Stimulated activated naive B cell treated with anti-CD40 and anti-IgM and Interleukin-4, amounts not matched to agents 10 μg/mL and 1 μg/mL and 100 μg/mL, for 72 hours (primary cell): ENCODE results near the gene MCF2L2.
"Not testable (repeated sequence)": the region's sequence is repeated elsewhere in the genome, so short reads cannot be mapped to it uniquely, and the experiment has no call there.

Experiments
- ATAC-seq, 2 donors: fragments of 150-1000 bp; cut with Tn5 transposase; replicated peaks; 2 replicates each; pipeline ENCODE4 v1.10.0; 2021; ENCODE audit warnings: moderate library complexity in 1 of 2
- DNase-seq: peaks from one replicate; pipeline ENCODE4 v3.0.0; 2021
- H3K27ac Mint-ChIP-seq: one replicate; pipeline ENCODE4 v1.8.0; 2022; ENCODE audit warnings: mild to moderate bottlenecking, mixed read lengths
- H3K27me3 Mint-ChIP-seq, 2 donors: one replicate each; pipeline ENCODE4 v1.8.0; 2022; ENCODE audit warnings: mixed read lengths in 2 of 2
- H3K36me3 Mint-ChIP-seq, 2 donors: one replicate each; pipeline ENCODE4 v1.8.0; 2022; ENCODE audit warnings: mixed read lengths in 2 of 2, mild to moderate bottlenecking in 1 of 2
- H3K4me1 Mint-ChIP-seq, 2 donors: one replicate each; pipeline ENCODE4 v1.8.0; 2022; ENCODE audit warnings: mixed read lengths in 2 of 2, mild to moderate bottlenecking in 1 of 2
- H3K4me3 Mint-ChIP-seq, 2 donors: one replicate each; pipeline ENCODE4 v1.8.0; 2022; ENCODE audit warnings: mild to moderate bottlenecking in 2 of 2, mixed read lengths in 2 of 2, moderate library complexity in 1 of 2
- H3K9me3 Mint-ChIP-seq, 2 donors: one replicate each; pipeline ENCODE4 v1.8.0; 2022; ENCODE audit warnings: mixed read lengths in 2 of 2, mild to moderate bottlenecking in 1 of 2

MCF2L2 gene

DNA sequence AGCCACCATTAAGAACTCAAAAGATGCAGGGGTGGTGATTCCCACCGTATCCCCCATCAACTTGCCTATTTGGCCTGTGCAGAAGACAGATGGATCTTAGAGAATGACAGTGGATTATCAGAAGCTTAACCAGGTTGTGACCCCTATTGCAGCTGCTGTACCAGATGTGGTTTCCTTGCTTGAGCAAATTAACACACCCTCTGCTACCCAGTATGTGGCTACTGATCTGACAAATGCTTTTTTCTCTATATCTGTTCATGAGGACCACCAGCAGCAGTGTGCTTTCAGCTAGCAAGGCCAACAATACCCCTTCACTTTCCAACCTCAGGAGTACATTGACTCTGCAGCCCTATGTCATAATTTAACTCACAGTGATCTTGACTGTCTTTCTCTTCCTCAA lies 8.6 kb upstream of the MCF2L2 start:
- peaks cover 2 to 6% of the 10 kb centered on the region in 2 donors for H3K9me3 Mint-ChIP-seq
- no peaks in the 10 kb centered on the region for H3K36me3 Mint-ChIP-seq
- H3K4me1 Mint-ChIP-seq: peaks cover 11 to 12% of the 10 kb centered on the region in 2 donors
- ATAC-seq (no peak), DNase-seq (no peak)
- peaks cover 19% of the 10 kb centered on the region in 2 donors for H3K27me3 Mint-ChIP-seq
- H3K27ac Mint-ChIP-seq: no peak overlapping the region
- H3K4me3 Mint-ChIP-seq: no peak overlapping the region

GRCh38 chr3:183435661-183436060 lies 7.2 kb upstream of the MCF2L2 start:
- Mint-ChIP-seq H3K36me3 (no peaks in the 10 kb centered on the region), H3K4me1 (peaks cover 11 to 13% of the 10 kb centered on the region in 2 donors), H3K27ac (no peak overlapping the region), H3K27me3 (peaks cover 26 to 31% of the 10 kb centered on the region in 2 donors), H3K4me3 (no peak overlapping the region), H3K9me3 (peaks cover 2 to 6% of the 10 kb centered on the region in 2 donors)
- ATAC-seq (peak; percentile 98 to 99), DNase-seq (peak; percentile 32)

DNA sequence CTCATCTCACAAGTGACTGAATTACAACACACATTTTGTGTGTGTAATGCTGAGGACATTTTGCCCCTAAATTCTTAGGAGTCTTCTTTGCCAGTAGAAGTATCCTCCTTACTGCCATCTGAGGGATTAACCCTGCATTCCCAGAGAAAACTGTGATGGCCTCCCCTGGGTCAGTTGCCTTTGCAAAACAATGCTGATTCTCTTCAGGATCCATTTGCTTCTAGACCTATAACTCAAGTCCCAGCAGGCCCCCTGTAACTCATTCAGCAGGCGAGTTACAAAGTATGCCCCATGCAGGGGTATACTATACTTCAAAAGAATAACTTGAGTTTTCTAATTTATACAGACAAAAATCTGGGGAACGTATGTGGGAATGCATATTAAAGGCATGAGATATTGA lies 6.6 kb upstream of the MCF2L2 start:
- Mint-ChIP-seq H3K27me3 (peaks cover 26 to 37% of the 10 kb centered on the region in 2 donors), H3K9me3 (no peaks in the 10 kb centered on the region), H3K4me1 (peaks cover 15 to 18% of the 10 kb centered on the region in 2 donors), H3K27ac (no peak overlapping the region), H3K4me3 (no peak overlapping the region), H3K36me3 (no peaks in the 10 kb centered on the region)
- no peak for DNase-seq
- ATAC-seq: no peak

DNA sequence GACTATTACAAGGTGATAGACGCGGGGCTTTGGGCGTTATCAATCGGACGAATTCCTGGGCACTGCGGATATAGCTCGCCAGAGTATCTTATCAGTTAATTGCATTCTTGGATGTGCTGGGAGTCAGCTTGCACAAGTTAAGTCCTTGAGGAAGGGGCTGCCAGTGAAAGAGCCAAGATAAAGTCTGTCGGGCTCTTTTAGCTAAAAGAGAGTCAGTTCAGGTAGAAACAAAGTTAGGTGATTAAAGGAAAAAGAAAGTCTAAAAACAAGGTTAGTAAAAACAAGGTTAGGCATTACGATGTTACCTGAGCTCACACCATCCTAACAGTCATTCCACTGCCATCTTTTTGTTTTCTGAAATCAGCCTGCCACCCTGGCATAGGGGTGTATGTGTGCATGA lies 6.1 kb upstream of the MCF2L2 start:
- Mint-ChIP-seq H3K4me1 (peaks cover 15 to 18% of the 10 kb centered on the region in 2 donors), H3K36me3 (no peaks in the 10 kb centered on the region), H3K4me3 (no peak overlapping the region), H3K27ac (no peak overlapping the region), H3K27me3 (peaks cover 26 to 42% of the 10 kb centered on the region in 2 donors), H3K9me3 (no peaks in the 10 kb centered on the region)
- ATAC-seq: no peak
- DNase-seq: no peak

GRCh38 chr3:183430325-183430957 lies 2.0 kb upstream of the MCF2L2 start:
- H3K4me1 Mint-ChIP-seq: peaks cover 10 to 15% of the 10 kb centered on the region in 2 donors
- no peaks in the 10 kb centered on the region for H3K9me3 Mint-ChIP-seq
- no peak overlapping the region for H3K27ac Mint-ChIP-seq

DNA sequence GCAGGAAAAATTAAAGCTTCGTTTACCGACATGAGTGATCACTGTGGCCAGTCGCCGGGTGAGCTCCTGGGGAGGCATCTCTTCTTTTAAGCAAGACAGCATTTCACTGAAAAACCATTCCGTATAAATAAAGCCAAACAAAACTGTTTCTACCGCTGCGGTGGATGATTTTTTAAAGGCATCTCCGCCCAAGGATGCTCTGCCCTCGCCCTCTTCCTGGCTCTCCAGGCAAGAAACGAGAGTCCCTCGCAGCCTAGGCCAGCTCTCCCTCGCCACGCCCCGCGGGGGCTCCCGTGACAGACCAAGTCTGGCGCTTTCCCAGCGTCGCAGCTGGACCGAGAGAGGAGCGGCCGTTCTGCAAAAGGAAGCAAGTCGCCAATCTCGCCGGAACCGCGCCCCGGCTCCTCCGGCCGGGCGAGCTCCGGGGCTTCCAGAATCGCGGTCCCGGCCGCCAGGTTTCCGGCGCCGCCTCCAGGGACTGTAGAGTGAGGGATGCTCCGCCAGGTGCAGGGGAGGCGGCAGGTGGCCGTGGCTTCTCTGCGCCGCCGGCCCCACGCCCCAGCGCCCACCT lies 458 bp downstream of the MCF2L2 start:
- peak; percentile 36 for DNase-seq
- Mint-ChIP-seq H3K27me3 (peaks cover 38 to 65% of the 10 kb centered on the region in 2 donors), H3K4me3 (peak overlapping the region; percentile 89 to 90), H3K4me1 (peaks cover 9 to 14% of the 10 kb centered on the region in 2 donors), H3K27ac (peak overlapping the region; percentile 20), H3K36me3 (no peaks in the 10 kb centered on the region), H3K9me3 (no peaks in the 10 kb centered on the region)
- peak; percentile 44 to 57 for ATAC-seq

More at GRCh38 chr3:183430325-183430957, 2.0 kb upstream of the MCF2L2 start:
- DNase-seq (no peak), ATAC-seq (no peak)
- Mint-ChIP-seq H3K27me3 (peaks cover 42 to 70% of the 10 kb centered on the region in 2 donors), H3K4me3 (no peak overlapping the region), H3K36me3 (no peaks in the 10 kb centered on the region)

DNA sequence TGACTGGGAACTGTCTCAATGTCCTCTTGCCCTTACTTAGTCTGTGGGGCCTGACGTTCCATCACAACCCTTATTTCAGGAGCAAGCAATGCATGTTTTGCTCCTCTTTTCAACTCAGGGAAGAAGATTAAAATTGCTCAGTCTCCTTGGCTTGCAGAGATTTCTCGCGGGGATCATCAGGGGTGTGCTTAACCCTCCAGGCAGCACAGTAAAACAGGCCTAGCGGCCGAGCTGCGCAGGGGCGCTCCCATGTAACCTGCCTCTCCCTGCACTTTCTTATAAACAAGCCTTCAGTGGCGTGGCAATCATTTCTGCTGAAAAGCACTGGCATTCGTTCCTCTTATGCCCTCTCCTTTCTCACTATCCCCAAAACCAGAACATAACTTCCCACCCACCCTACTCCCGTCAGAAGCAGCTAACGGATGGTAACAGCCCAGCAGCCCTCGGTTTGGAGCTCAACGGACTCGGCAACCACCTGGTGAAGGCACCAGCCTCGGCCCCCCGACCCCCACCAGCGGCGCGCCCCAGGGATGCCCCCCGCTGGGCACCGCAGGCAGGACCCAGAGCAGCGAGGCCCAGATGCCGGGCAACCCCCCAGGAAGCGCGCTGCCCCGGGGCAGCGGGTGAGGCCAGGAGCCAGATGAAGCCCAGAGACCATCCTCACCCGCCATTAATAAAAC lies 1.1 kb downstream of the MCF2L2 start:
- DNase-seq (no peak), ATAC-seq (no peak)
- no peak overlapping the region for H3K27ac Mint-ChIP-seq
- H3K27me3 Mint-ChIP-seq: peaks cover 40 to 63% of the 10 kb centered on the region in 2 donors
- H3K4me1 Mint-ChIP-seq: peaks cover 9 to 14% of the 10 kb centered on the region in 2 donors
- H3K4me3 Mint-ChIP-seq: peak overlapping the region; percentile 89 to 90
- peaks cover 0 to 1% of the 10 kb centered on the region in 2 donors for H3K36me3 Mint-ChIP-seq
- H3K9me3 Mint-ChIP-seq: peaks cover 1 to 2% of the 10 kb centered on the region in 2 donors

- Mint-ChIP-seq H3K9me3 (peaks cover 27 to 29% of the 10 kb centered on the region in 2 donors), H3K27me3 (peaks cover 5 to 15% of the 10 kb centered on the region in 2 donors), H3K36me3 (peaks cover 17 to 21% of the 10 kb centered on the region in 2 donors)
- H3K4me3 Mint-ChIP-seq, ATAC-seq, H3K4me1 Mint-ChIP-seq, DNase-seq, H3K27ac Mint-ChIP-seq: not testable (repeated sequence)
Measured at GRCh38 chr3:183418807-183419206, 9.6 kb downstream of the MCF2L2 start.

DNA sequence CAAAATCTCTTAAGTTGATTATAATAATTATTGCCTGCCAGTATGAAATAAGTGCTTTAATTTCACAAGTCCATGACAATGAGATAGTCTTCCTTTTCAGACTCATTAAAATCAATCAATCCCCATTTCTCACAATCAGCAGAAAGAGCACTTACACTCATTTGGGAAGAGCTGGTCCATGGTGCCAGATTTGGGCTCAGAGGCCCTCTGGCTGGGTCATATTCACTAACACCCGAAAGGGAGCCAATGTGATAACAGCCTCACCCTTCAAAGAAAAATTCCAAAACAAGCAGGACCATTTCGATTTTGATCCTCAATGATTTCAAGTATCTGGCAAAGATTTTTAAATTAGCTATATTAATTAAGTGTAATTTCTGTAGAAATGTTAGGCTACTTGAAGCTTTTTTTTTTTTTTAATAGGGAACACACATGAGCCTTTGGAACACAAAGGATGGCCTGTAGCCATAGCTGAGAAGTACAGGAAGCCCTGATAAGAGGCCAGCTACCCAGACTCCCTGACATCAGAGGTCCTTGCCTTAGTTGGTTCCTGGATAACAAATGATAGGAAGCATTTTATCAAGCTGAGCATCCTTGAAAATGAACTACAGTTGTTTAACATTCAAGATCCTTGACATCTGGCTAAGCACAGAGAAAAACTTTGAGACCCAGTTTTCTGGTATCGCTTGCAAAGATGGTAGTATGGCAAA lies 17.1 kb downstream of the MCF2L2 start:
- H3K9me3 Mint-ChIP-seq: no peaks in the 10 kb centered on the region
- no peak overlapping the region for H3K4me3 Mint-ChIP-seq
- H3K27me3 Mint-ChIP-seq: peaks cover 5 to 6% of the 10 kb centered on the region in 2 donors
- ATAC-seq: no peak
- no peaks in the 10 kb centered on the region for H3K4me1 Mint-ChIP-seq
- no peaks in the 10 kb centered on the region for H3K36me3 Mint-ChIP-seq
- DNase-seq: no peak
- H3K27ac Mint-ChIP-seq: no peak overlapping the region

GRCh38 chr3:183410759-183411158 lies 17.7 kb downstream of the MCF2L2 start:
- Mint-ChIP-seq H3K9me3 (no peaks in the 10 kb centered on the region), H3K4me3 (no peak overlapping the region)

DNA sequence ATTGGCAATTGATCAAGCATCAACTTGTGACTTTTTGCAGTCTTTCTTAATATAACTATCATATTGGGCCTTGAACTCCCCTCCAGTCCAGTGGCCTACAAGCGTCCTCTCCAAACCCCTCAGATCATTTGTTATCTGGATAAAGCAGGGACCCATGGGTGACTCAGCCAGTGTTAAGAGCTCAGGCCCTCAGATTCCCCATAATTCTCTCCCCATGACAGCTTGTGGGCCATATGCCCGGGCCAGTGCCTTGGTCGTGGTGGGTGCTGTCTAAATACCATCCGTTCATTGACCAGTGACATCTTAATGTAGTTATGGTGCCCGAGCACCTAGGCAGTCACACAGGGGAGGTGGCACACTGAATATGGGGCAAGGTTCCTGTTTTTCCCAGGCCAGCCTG lies 18.1 kb downstream of the MCF2L2 start:
- Mint-ChIP-seq H3K9me3 (no peaks in the 10 kb centered on the region), H3K4me1 (no peaks in the 10 kb centered on the region), H3K27ac (no peak overlapping the region), H3K4me3 (no peak overlapping the region), H3K27me3 (peaks cover 4 to 6% of the 10 kb centered on the region in 2 donors), H3K36me3 (no peaks in the 10 kb centered on the region)
- DNase-seq (no peak), ATAC-seq (no peak)

More at GRCh38 chr3:183410759-183411158, 17.7 kb downstream of the MCF2L2 start:
- Mint-ChIP-seq H3K27me3 (peaks cover 5 to 6% of the 10 kb centered on the region in 2 donors), H3K27ac (no peak overlapping the region), H3K36me3 (no peaks in the 10 kb centered on the region), H3K4me1 (no peaks in the 10 kb centered on the region)
- ATAC-seq (no peak), DNase-seq (no peak)

- H3K4me3 Mint-ChIP-seq: no peak overlapping the region
- DNase-seq (no peak), ATAC-seq (no peak)
- H3K27me3 Mint-ChIP-seq: no peaks in the 10 kb centered on the region
- H3K4me1 Mint-ChIP-seq: no peaks in the 10 kb centered on the region
- H3K36me3 Mint-ChIP-seq: no peaks in the 10 kb centered on the region
- no peak overlapping the region for H3K27ac Mint-ChIP-seq
- H3K9me3 Mint-ChIP-seq: no peaks in the 10 kb centered on the region
Measured at GRCh38 chr3:183409219-183409618, 19.2 kb downstream of the MCF2L2 start.

GRCh38 chr3:183401678-183402077 lies 26.7 kb downstream of the MCF2L2 start:
- Mint-ChIP-seq H3K4me1 (no peaks in the 10 kb centered on the region), H3K36me3 (no peaks in the 10 kb centered on the region), H3K9me3 (no peaks in the 10 kb centered on the region), H3K4me3 (no peak overlapping the region), H3K27ac (no peak overlapping the region), H3K27me3 (peaks cover 0 to 7% of the 10 kb centered on the region in 2 donors)
- DNase-seq (no peak), ATAC-seq (no peak)

- no peak for DNase-seq
- Mint-ChIP-seq H3K4me3 (no peak overlapping the region), H3K4me1 (no peaks in the 10 kb centered on the region), H3K27me3 (peaks cover 10 to 12% of the 10 kb centered on the region in 2 donors), H3K36me3 (no peaks in the 10 kb centered on the region), H3K27ac (no peak overlapping the region), H3K9me3 (no peaks in the 10 kb centered on the region)
- ATAC-seq: no peak
Measured at GRCh38 chr3:183400352-183400751, 28.1 kb downstream of the MCF2L2 start.
